ENCODE results near the gene ICE2.
"Not testable (repeated sequence)": the region's sequence is repeated elsewhere in the genome, so short reads cannot be mapped to it uniquely, and the experiment has no call there.

Gene ICE2

GRCh38 chr15:60405399-60405798 lies 73.5 kb downstream of the ICE2 start:
- Histone ChIP-seq H3K27ac (no peak overlapping the region), H3K36me3 (ENCODE audit: control insufficient read depth, insufficient read depth, low read length) (no peaks in the 10 kb centered on the region), H3K79me2 (no peaks in the 10 kb centered on the region), H2AFZ (no peak overlapping the region), H3K4me1 (no peaks in the 10 kb centered on the region), H3K4me2 (ENCODE audit: low read length) (no peak overlapping the region), H3K9me3 (ENCODE audit: control insufficient read depth, low read length) (no peaks in the 10 kb centered on the region), H3K9ac (no peak overlapping the region), H3K27me3 (ENCODE audit: control insufficient read depth, insufficient read depth, low read length) (no peaks in the 10 kb centered on the region), H3K4me3 (ENCODE audit: low read depth, low read length) (no peak overlapping the region)
- TF ChIP-seq CTCF (IDR thresholded peaks at IDR 0.05), result no peak

GRCh38 chr15:60404351-60404750 lies 74.6 kb downstream of the ICE2 start:
- H3K4me3 ChIP-seq (ENCODE audit: low read depth, low read length); H3K27me3 ChIP-seq (ENCODE audit: control insufficient read depth, insufficient read depth, low read length); H3K36me3 ChIP-seq (ENCODE audit: control insufficient read depth, insufficient read depth, low read length); H3K27ac ChIP-seq; H3K79me2 ChIP-seq; H3K9me3 ChIP-seq (ENCODE audit: control insufficient read depth, low read length); H3K4me2 ChIP-seq (ENCODE audit: low read length); H3K9ac ChIP-seq; H3K4me1 ChIP-seq; H2AFZ ChIP-seq: not testable (repeated sequence)

GRCh38 chr15:60400944-60401343 lies 78.0 kb downstream of the ICE2 start:
- no peak overlapping the region for H3K27ac ChIP-seq

GRCh38 chr15:60399931-60400330 lies 79.0 kb downstream of the ICE2 start:
- TF ChIP-seq CTCF (IDR thresholded peaks at IDR 0.05), result no peak
- Histone ChIP-seq H3K4me2 (ENCODE audit: low read length) (no peak overlapping the region), H3K4me3 (ENCODE audit: low read depth, low read length) (no peak overlapping the region), H3K27ac (no peak overlapping the region), H3K9ac (no peak overlapping the region), H3K9me3 (ENCODE audit: control insufficient read depth, low read length) (no peaks in the 10 kb centered on the region), H3K4me1 (no peaks in the 10 kb centered on the region), H3K27me3 (ENCODE audit: control insufficient read depth, insufficient read depth, low read length) (no peaks in the 10 kb centered on the region), H3K79me2 (peaks cover 2% of the 10 kb centered on the region), H3K36me3 (ENCODE audit: control insufficient read depth, insufficient read depth, low read length) (no peaks in the 10 kb centered on the region), H2AFZ (no peak overlapping the region)

More at GRCh38 chr15:60400944-60401343, 78.0 kb downstream of the ICE2 start:
- H3K4me1 ChIP-seq, result no peaks in the 10 kb centered on the region
- no peak overlapping the region for H2AFZ ChIP-seq
- no peaks in the 10 kb centered on the region for H3K36me3 ChIP-seq (ENCODE audit: control insufficient read depth, insufficient read depth, low read length)
- no peak for TF ChIP-seq CTCF (IDR thresholded peaks at IDR 0.05)
- no peak overlapping the region for H3K4me2 ChIP-seq (ENCODE audit: low read length)
- H3K9ac ChIP-seq, result no peak overlapping the region
- H3K79me2 ChIP-seq, result peaks cover 2% of the 10 kb centered on the region
- H3K9me3 ChIP-seq (ENCODE audit: control insufficient read depth, low read length), result no peaks in the 10 kb centered on the region
- H3K27me3 ChIP-seq (ENCODE audit: control insufficient read depth, insufficient read depth, low read length), result no peaks in the 10 kb centered on the region
- H3K4me3 ChIP-seq (ENCODE audit: low read depth, low read length), result no peak overlapping the region

- Histone ChIP-seq H3K9me3 (ENCODE audit: control insufficient read depth, low read length) (no peaks in the 10 kb centered on the region), H3K9ac (no peak overlapping the region), H3K27me3 (ENCODE audit: control insufficient read depth, insufficient read depth, low read length) (no peaks in the 10 kb centered on the region), H2AFZ (no peak overlapping the region), H3K36me3 (ENCODE audit: control insufficient read depth, insufficient read depth, low read length) (no peaks in the 10 kb centered on the region), H3K4me1 (no peaks in the 10 kb centered on the region), H3K27ac (no peak overlapping the region), H3K4me3 (ENCODE audit: low read depth, low read length) (no peak overlapping the region), H3K79me2 (peaks cover 2% of the 10 kb centered on the region), H3K4me2 (ENCODE audit: low read length) (no peak overlapping the region)
- no peak for TF ChIP-seq CTCF (IDR thresholded peaks at IDR 0.05)
Measured at GRCh38 chr15:60399246-60399915, 79.6 kb downstream of the ICE2 start.
